COR-L47 (cell line): ENCODE results near the gene MED10.

Experiments
- DNase-seq: peaks from one replicate; lab custom pipeline; 2025; lab: John Stamatoyannopoulos, UW

MED10 gene, protein sequence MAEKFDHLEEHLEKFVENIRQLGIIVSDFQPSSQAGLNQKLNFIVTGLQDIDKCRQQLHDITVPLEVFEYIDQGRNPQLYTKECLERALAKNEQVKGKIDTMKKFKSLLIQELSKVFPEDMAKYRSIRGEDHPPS

GRCh38 chr5:6377905-6378765 is at the start of gene MED10:
MED10 (minus strand) TSS chr5:6378547; CDS start chr5:6378483, 64 bp downstream.
- peak; percentile 88 for DNase-seq

DNA sequence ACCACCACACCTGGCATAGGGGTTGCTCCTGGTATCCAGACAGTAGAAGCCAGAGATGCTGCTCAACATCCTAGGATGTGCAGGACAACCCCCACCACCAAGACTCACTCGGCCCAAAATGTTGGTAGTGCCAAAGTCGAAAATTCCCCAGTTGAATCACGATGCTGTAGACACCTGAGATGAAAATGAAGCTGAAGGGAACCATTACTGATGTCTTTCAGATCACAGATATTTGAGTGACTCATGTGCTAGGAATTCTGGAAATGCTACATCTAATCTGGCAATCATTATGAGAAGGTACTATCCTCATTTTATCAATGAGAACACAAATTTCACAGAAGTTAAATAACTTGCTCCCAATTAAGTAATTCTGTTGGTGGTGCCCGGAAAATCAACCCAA is 49.3 kb upstream of the MED10 start:
- DNase-seq, result no peak

GRCh38 chr5:6424700-6425099 is 46.4 kb upstream of the MED10 start:
- DNase-seq, result no peak

- no peak for DNase-seq
Measured at GRCh38 chr5:6424110-6424659, 45.8 kb upstream of the MED10 start.

DNA sequence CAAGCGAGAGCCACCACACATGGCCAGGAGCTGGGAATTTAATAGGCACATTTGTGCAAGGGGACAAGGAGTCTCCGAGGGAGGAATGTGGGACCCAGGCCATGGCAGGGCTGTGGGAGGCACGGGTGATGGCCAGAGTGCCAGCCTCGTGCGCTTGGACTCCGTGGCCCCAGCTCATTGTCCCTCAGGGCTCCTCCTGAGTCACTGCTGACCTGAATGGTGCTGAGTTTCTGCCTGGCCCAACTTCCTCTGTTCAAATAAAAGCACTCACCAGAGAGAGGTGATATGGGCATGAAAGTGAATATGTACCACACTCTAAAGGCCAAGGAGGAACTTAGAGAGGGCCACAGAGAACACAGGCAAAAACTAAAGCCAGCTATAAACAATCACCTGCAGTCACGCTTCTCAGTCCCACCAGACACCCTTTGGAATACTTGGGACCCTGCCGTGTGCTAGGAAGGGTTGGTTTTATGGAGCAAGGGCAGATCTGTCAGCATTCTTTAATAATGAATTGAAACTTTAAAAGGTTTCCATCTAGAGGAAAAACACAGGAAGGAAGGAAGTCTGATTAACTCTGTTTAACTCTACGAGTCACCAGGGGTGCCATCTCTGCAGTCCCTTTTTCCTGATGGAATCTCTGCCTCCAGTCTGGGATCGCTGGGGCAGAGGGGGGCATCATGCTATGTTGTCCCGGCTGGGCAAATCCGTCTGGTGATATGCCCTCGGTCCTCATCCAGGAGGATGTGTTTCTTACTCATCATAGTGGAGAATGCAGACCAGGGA is 45.2 kb upstream of the MED10 start:
- DNase-seq, result no peak

- peak; percentile 96 for DNase-seq
Measured at GRCh38 chr5:6419340-6419852, 41.0 kb upstream of the MED10 start.

- no peak for DNase-seq
Measured at GRCh38 chr5:6418679-6419276, 40.4 kb upstream of the MED10 start.

DNA sequence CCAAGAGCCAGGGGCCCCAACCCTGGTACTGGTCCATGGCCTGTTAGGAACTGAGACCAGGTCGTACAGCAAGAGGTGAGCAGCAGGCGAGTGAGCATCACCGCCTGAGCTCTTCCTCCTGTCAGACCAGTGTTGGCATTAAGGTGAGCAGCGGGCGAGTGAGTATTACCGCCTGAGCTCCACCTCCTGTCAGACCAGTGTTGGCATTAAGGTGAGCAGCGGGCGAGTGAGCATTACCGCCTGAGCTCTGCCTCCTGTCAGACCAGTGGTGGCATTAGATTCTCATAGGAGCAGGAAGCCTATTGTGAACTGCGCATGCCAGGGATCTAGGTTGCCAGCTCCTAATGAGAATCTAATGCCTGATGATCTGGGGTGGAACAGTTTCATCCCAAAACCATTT is 39.3 kb upstream of the MED10 start:
- DNase-seq, result no peak

DNA sequence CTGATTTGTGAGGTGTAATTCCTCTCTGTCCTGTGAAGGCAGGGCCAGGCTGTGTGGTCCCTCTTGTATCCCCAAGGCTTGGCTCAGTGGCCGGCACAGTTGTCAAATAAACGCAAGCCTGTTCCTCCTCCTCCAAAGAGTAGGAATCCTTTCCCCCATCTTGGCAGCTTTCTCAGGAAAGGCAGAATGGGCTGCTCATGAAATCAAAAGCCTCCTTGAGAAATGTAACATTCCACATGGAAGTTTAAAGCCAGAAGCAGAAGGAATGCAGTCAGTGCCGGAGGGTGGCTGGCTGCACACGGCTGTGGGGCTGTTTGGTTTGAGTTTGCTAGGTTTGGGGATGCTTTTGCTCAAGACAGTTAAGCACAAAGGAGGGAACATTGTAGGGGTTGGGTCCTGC is 34.5 kb upstream of the MED10 start:
- DNase-seq, result no peak

GRCh38 chr5:6411141-6411540 is 32.8 kb upstream of the MED10 start:
- DNase-seq, result no peak

- DNase-seq, result no peak
Measured at GRCh38 chr5:6410421-6410820, 32.1 kb upstream of the MED10 start.

DNA sequence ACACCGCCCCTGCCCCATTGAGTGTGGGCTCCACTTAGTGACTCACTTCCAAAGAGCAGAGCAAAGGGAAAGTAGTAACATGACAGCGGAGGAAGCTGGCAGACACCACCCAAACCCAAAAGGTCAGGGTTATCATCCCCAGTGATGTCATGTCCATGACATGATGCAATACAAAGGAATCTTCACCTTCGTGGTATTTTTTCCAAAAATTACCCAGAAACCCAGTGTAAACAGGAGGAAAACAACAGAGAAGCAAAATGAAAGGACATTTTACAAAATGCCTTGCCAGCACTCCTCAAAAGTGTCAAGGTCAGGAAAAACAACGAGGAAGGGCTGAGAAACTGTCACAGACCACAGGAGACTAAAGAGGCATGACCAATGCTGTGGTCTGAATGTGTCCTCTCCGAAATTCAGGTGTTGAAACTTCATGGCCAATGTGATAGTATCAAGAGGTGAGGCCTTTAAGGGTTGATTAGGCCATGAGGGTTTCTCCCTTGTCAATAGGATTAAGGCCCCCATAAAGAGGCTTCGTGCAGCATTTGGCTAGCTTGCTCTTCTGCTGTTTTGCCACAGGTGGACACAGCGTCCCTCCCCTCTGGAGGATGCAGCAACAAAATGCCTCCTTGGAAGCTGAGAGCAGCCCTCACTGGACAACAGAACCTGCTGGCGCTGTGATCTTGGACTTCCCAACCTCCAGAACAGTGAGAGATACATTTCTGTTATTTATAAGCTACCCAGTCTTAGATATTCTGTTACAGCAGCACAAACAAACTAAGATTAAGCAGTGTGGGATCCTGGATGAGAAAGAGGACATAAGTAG is 30.5 kb upstream of the MED10 start:
- DNase-seq, result no peak

- DNase-seq, result no peak
Measured at GRCh38 chr5:6408260-6408596, 29.9 kb upstream of the MED10 start.

DNA sequence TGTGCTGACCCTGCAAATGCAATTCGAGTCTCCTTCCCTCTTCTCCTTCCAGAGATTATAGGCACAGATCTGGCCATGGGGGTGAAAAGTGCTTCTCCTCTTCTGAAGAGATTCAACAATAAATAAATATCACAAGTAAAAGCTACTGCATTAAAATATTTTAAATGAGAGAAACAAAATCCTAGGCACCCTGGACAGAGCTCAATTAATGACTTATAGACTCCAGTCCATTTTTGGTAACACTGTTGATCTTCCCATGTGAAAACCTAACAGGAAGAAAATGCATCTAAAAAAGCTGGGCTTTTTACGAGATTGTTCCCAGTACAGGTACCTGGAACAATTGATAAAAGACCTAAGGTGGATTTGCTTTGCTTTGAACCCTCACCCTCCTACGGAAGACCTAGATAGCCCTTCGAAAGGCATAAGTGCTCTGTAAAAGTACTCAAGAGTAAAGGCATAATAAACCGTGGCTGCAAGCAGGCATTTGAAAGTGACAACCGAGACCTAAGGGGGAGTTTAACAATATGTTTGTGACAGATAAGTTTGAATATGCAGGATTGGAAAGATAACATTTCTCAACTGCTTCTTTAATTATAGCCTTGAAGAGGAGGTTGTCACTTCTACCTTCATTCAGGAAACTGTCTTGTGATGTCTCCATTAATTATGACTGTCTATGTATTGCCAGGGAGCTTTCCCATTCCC is 29.4 kb upstream of the MED10 start:
- no peak for DNase-seq

GRCh38 chr5:6405591-6405990 is 27.2 kb upstream of the MED10 start:
- DNase-seq, result no peak

GRCh38 chr5:6404129-6404528 is 25.8 kb upstream of the MED10 start:
- DNase-seq, result no peak

DNA sequence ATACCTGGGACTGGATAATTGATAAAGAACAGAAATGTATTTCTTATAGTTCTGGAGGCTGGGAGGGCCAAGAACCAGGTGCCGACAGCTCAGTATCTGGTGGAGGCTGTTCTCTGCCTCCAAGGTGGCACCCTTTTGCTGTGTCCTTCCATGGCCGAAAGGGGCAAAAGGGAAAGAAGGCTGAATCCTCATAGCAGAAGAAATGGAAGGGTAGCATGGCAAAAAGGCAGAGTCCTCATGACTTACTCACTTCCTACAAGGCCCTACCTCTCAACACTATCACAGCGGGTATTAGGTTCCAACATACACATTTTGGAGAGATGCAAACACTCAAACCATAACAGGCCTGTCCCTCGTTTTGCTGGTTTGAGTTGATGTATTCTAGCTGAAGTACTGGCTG is 25.1 kb upstream of the MED10 start:
- DNase-seq, result no peak

GRCh38 chr5:6402939-6403338 is 24.6 kb upstream of the MED10 start:
- no peak for DNase-seq

DNA sequence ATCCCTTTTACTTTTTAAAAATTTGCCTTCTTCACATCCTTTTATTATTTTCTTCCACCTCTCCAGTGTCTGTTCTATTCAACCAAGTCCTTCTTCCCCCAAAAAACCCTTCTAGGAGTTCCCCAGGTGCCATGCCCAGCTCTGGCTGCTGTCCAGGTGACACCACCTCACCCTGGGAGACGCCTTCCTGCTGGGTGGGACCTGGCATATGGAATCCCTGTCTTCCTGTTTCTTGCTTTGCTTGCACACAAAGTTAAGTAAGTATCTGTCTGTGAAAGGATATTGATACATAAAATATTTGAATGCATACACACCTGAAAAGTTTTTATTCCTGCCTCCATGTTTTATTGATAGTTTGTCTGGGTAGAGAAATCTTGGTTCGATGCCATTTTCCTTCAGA is 23.1 kb upstream of the MED10 start:
- DNase-seq, result no peak
